Erythroblast (primary cell): ENCODE results near the gene ID3.

Source experiments
- GATA1 ChIP-seq: IDR thresholded peaks from 2 replicates; pipeline ENCODE4 v1.6.1; 2011; ENCODE audit warnings: low read depth, mild to moderate bottlenecking, control low read depth, low read length, moderate library complexity
- POLR2A ChIP-seq: IDR thresholded peaks from 2 replicates; pipeline ENCODE4 v1.6.1; 2011; ENCODE audit warnings: mild to moderate bottlenecking, low read length

DNA sequence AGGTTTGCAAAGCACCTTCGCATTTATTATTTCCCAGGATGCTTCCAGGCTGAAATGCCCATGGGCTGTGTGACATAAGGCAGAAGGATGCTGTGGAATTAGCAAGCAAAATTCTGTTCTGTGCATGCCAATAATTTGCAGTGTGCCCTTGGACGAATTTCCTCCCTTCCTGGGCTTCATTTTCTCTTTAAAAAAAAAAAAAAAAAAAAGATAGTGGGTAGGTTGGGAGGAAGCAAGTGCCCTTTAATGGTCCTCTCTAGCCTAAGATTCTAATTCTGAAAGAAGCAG lies 2.5 kb upstream of the ID3 start:
- TF ChIP-seq POLR2A (no peak), GATA1 (no peak)
